Nephron (organoid): ENCODE measurements around the gene NAA35.

ENCODE experiments used
- H3K27ac Mint-ChIP-seq, 3 experiments: 2 replicates each; pipeline ENCODE4 v1.8.0; 2020; ENCODE audit warnings: mixed read lengths in 3 of 3, mild to moderate bottlenecking in 2 of 3, moderate library complexity in 1 of 3
- H3K27me3 Mint-ChIP-seq: 2 replicates; pipeline ENCODE4 v1.8.0; 2021; ENCODE audit warnings: low read depth, mild to moderate bottlenecking, moderate library complexity, mixed read lengths
- H3K36me3 Mint-ChIP-seq: 2 replicates; pipeline ENCODE4 v1.8.0; 2020; ENCODE audit warnings: low read depth, mixed read lengths
- H3K4me1 Mint-ChIP-seq: 2 replicates; pipeline ENCODE4 v1.8.0; 2020; ENCODE audit warnings: mixed read lengths
- H3K4me3 Mint-ChIP-seq, 3 experiments: 2 replicates each; pipeline ENCODE4 v1.8.0; 2020; ENCODE audit warnings: mild to moderate bottlenecking in 3 of 3, mixed read lengths in 3 of 3, moderate library complexity in 2 of 3
- H3K9me3 Mint-ChIP-seq: 2 replicates; pipeline ENCODE4 v1.8.0; 2020; ENCODE audit warnings: mixed read lengths
- TF ChIP-seq, protein P1 (sequence below), 3 experiments: fragments of 200-600 bp; sonication (generic); IDR thresholded peaks; one replicate each; pipeline ENCODE4 v1.5.0; 2021; ENCODE audit warnings: antibody characterized with exemption in 3 of 3; ENCODE audit not compliant: unreplicated experiment in 3 of 3

Gene NAA35

DNA sequence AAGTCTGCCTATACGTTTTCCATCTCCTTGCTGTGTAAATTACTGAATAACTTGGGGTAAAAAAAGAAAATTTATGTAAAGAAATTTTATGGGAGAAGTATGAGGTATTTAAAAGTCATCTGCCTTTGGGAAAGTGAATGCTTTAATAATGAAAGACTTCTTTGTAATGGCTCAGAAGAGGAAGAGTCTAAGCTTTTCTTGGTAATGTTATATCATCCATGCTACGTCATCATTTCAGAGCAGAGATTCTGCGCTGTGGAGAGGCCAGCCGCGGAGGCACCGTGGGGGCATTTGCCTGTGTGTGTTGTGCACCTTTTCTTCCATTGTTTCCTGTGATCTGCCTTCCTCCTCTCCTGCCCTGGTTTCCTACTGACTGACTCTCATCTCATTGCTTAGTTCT is 80.2 kb downstream of the NAA35 start:
- Mint-ChIP-seq H3K36me3 (peaks cover 90% of the 10 kb centered on the region), H3K27me3 (no peaks in the 10 kb centered on the region), H3K9me3 (no peaks in the 10 kb centered on the region), H3K27ac (no peak overlapping the region), H3K4me1 (peaks cover 11% of the 10 kb centered on the region), H3K4me3 (no peak overlapping the region)
- TF ChIP-seq, protein P1, sequence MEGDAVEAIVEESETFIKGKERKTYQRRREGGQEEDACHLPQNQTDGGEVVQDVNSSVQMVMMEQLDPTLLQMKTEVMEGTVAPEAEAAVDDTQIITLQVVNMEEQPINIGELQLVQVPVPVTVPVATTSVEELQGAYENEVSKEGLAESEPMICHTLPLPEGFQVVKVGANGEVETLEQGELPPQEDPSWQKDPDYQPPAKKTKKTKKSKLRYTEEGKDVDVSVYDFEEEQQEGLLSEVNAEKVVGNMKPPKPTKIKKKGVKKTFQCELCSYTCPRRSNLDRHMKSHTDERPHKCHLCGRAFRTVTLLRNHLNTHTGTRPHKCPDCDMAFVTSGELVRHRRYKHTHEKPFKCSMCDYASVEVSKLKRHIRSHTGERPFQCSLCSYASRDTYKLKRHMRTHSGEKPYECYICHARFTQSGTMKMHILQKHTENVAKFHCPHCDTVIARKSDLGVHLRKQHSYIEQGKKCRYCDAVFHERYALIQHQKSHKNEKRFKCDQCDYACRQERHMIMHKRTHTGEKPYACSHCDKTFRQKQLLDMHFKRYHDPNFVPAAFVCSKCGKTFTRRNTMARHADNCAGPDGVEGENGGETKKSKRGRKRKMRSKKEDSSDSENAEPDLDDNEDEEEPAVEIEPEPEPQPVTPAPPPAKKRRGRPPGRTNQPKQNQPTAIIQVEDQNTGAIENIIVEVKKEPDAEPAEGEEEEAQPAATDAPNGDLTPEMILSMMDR (IDR thresholded peaks at IDR 0.05; ENCODE audit: unreplicated experiment in 3 of 3): no peak

DNA sequence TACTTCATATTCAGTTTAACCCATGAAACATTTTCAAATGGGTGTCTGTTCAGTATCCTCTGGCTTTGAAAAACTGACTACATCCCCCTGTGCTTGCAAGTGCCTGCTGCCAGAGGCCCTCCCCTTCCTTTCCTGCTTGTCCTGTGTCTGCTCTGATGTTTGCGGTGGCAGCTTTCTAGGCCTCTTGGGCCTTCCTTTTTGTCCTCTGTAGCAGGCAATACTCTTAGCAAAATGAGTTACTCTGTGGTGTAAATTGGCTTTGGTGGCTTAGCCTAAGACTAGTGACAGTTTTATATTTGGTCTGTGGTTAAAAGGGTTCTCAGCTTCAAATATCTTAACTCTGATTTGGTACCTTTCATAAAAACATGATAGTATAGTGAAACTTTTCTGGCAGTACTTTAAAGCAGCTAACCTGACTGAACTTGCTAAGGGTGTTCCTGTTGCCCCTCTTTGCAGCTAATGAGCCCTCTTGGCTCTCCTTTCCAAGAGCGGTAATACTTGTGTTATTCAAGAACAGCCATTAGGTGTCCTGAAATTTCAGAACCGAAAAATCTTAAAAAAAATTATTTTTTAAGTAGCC is 81.8 kb downstream of the NAA35 start:
- peaks cover 11% of the 10 kb centered on the region for H3K4me1 Mint-ChIP-seq
- TF ChIP-seq, protein P1 (IDR thresholded peaks at IDR 0.05; ENCODE audit: unreplicated experiment in 3 of 3): no peak
- H3K9me3 Mint-ChIP-seq: no peaks in the 10 kb centered on the region
- H3K27ac Mint-ChIP-seq: peak overlapping the region; percentile 43 to 64 (median 51)
- H3K4me3 Mint-ChIP-seq: no peak overlapping the region
- H3K27me3 Mint-ChIP-seq: no peaks in the 10 kb centered on the region
- peaks cover 88% of the 10 kb centered on the region for H3K36me3 Mint-ChIP-seq

DNA sequence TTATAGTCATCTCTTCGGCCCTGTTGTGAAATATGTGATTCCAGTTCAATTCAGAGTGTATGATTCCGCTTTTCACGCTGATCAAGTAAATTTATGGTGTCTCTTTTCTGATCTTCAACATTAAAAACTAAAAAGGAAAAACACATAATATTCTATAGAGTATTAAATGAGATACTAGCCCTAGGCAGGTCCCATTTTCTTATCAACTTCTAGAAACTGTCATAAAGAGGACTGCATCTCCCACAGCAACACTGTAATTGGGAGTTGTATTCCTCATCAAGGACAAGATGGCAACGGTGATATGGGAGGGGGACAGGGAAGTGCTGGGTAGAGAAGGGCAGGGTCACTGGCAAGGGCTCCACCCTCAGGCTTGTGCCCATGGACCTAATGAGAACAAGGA is 86.8 kb downstream of the NAA35 start:
- Mint-ChIP-seq H3K4me3 (no peak overlapping the region), H3K36me3 (peaks cover 94% of the 10 kb centered on the region), H3K27me3 (no peaks in the 10 kb centered on the region), H3K4me1 (peaks cover 7% of the 10 kb centered on the region), H3K27ac (no peak overlapping the region), H3K9me3 (no peaks in the 10 kb centered on the region)
- TF ChIP-seq, protein P1 (IDR thresholded peaks at IDR 0.05; ENCODE audit: unreplicated experiment in 3 of 3): no peak

DNA sequence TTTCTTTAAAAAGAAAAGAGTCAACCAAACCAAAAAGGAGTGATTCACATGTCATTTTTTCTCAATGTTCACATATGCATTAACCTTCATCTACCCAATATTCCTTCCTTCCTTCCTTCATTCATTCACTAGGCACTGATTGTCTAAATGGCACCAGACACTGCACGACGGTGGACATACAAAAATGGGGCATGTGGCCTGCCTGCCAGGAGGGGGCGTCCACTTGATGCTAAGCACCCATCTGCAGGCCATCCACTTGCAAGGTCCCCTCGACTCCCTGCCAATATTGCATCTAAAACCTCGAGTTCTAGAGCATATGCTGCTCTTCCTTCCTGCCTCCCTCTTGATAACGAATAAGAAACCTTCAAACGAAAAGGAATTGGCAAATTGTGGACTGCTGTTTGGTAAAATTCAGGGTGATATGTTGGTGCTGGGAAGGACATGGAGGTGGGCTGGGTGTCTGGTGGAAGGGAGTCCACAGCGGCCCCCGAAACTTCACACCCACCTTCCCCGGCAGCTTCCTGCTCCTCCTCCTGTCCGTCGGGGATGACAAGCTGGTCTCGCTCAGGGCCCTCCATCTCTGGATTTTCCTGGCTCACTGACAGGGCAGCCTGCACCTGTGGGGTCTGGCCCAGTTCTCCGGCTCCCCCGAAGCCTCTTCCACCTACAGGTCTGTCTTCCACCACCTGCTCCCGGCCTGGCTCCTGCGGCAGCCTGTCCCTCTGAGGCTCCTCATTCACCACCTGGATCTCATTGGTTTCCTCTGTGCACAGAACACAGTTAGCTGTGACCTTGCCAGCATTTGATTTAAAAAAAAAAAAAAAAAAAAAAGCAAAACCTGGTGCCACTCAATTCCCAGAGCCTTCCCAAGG is 94.2 kb downstream of the NAA35 start:
- Mint-ChIP-seq H3K4me3 (no peak overlapping the region), H3K4me1 (no peaks in the 10 kb centered on the region), H3K9me3 (no peaks in the 10 kb centered on the region), H3K27me3 (no peaks in the 10 kb centered on the region), H3K27ac (no peak overlapping the region), H3K36me3 (peaks cover 92% of the 10 kb centered on the region)
- TF ChIP-seq, protein P1 (IDR thresholded peaks at IDR 0.05; ENCODE audit: unreplicated experiment in 3 of 3): peak in 2 of 3 experiments; percentile 28 to 43

DNA sequence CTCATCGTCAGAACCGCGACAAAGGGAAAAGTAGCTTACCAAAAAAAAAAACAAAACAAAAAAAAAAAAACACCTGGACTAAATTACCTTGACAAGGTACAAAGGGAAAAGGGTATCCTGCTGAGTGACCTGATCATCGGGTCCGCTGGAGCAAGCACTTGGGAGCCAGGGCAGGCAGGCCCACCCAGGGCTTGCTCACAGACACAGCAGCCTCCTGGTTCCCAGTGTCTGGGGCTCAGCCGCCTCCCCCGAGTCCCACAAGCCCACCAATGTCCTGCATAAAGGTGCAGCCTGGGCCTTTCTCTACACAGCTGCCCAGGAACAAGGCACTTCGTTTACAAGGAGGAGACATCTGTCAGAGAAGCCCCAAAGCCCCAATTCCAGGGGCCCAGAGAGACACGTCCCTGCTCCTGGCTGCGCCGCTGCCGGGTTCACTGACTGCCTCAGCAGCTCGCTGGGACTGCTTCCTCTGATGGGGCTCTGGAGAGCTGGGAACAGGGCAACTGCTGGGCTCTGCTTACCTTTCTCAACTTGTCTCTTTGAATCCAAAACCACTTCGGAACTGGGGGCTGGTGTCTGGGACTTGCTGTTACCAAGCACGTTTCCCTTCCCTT is 95.0 kb downstream of the NAA35 start:
- Mint-ChIP-seq H3K27me3 (no peaks in the 10 kb centered on the region), H3K9me3 (no peaks in the 10 kb centered on the region), H3K27ac (peak overlapping the region in 1 of 3 experiments; percentile 4), H3K4me1 (peaks cover 5% of the 10 kb centered on the region), H3K36me3 (peaks cover 89% of the 10 kb centered on the region), H3K4me3 (no peak overlapping the region)
- TF ChIP-seq, protein P1 (IDR thresholded peaks at IDR 0.05; ENCODE audit: unreplicated experiment in 3 of 3): no peak
